Cardiac fibroblast (primary cell): Measurements from ENCODE around the gene EIPR1.

Experiments used
- DNase-seq, 2 donors: peaks; one replicate each; pipeline versions ENCODE4 v3.0.0 to v3.0.0-alpha.2; 2010; ENCODE audit warnings: low read depth in 2 of 2
- H3K4me3 ChIP-seq, 2 donors: replicated peaks in 1 of 2; 1 replicate in 1 of 2; 2 replicates in 1 of 2; pipeline ENCODE4 v1.5.1; 2011; ENCODE audit warnings: low read depth in 2 of 2, low read length in 2 of 2, mild to moderate bottlenecking in 2 of 2, moderate library complexity in 1 of 2
- TF ChIP-seq, protein P1 (sequence below): IDR thresholded peaks from one replicate; pipeline ENCODE4 v1.5.1; 2011; ENCODE audit warnings: low read depth, mild to moderate bottlenecking, low read length, inconsistent platforms

The EIPR1 gene

GRCh38 chr2:3280683-3281520 lies 96.7 kb downstream of the EIPR1 start:
- DNase-seq, result no peak
- no peak overlapping the region for H3K4me3 ChIP-seq
- TF ChIP-seq, protein P1, sequence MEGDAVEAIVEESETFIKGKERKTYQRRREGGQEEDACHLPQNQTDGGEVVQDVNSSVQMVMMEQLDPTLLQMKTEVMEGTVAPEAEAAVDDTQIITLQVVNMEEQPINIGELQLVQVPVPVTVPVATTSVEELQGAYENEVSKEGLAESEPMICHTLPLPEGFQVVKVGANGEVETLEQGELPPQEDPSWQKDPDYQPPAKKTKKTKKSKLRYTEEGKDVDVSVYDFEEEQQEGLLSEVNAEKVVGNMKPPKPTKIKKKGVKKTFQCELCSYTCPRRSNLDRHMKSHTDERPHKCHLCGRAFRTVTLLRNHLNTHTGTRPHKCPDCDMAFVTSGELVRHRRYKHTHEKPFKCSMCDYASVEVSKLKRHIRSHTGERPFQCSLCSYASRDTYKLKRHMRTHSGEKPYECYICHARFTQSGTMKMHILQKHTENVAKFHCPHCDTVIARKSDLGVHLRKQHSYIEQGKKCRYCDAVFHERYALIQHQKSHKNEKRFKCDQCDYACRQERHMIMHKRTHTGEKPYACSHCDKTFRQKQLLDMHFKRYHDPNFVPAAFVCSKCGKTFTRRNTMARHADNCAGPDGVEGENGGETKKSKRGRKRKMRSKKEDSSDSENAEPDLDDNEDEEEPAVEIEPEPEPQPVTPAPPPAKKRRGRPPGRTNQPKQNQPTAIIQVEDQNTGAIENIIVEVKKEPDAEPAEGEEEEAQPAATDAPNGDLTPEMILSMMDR, result no peak

- no peak overlapping the region for H3K4me3 ChIP-seq
- DNase-seq, result no peak
- TF ChIP-seq, protein P1, result no peak
Measured at GRCh38 chr2:3280197-3280596, 97.4 kb downstream of the EIPR1 start.

- no peak for DNase-seq
- TF ChIP-seq, protein P1, result no peak
- no peak overlapping the region for H3K4me3 ChIP-seq
Measured at GRCh38 chr2:3279236-3279960, 98.2 kb downstream of the EIPR1 start.

DNA sequence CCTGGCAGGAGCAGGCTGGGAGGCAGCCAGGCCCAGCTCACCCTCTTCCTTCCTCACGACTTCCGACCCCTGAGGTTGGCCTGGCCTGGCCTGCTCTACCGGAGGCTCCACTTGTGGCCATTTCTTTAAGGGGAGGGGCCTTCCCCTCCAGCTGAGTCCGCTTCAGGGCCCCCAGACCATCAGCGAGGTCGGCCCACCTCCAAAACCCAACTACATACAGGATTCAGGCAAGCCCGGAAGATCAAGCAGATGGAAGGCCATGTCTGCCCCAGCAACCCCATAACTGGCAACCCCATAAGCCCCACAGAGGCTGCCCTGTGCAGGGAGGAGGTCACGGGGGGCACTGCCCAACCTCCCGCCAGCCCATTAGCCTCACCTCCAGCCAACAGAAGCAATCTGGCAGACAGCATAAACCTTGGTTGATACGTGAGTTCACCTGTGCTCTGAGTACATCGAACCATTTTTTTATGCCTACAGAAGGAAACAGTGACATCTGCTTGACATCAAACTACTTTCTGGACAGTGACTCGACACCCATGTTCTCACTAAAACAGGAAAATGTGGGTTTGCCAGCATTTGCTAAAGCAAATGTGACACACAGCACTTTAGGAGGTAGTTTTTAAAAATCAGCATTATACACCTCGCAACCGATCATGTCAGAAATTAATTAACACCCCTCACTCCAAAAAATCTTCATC lies 98.9 kb downstream of the EIPR1 start:
- TF ChIP-seq, protein P1, result no peak
- H3K4me3 ChIP-seq, result no peak overlapping the region
- DNase-seq, result no peak

DNA sequence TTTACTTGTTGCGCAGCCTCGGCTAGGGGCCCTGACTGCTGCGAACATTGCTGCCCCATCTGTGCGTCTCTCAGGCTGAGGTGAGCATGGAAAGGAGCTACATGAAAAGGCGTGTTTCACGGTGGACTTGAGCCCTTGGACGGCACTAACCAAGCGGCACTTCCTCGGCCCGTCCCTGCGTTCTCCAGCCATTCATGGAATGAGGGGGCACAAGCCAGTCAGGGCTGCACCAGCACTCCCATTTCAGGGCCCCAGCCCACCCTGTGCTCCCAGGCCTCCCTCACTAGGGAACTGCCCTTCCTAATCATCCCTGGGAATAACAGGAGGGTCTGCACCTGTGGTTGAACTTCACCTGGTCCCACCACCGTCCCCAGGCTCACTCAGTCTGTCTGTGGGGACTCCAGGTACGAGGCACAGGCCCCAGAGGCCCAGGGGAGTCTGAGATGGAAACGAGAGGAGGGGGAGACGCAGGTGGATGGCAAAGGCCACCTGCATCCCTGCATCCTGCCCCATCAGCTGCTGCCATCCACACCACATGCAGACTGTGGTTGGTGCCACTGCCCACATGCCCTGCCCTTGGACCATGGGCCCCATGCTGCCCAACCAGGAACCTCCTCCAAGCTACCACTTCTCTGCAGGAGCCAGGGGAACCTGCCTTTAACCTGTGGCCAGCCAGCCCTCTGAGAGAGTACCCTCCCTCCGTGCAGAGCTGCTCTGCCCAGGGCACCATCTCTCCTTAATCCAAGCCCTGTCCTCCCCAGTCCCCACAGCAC lies 99.7 kb downstream of the EIPR1 start:
- no peak for DNase-seq
- TF ChIP-seq, protein P1, result no peak
- H3K4me3 ChIP-seq, result no peak overlapping the region

GRCh38 chr2:3277050-3277747 lies 100.4 kb downstream of the EIPR1 start:
- H3K4me3 ChIP-seq, result no peak overlapping the region
- TF ChIP-seq, protein P1, result no peak
- no peak for DNase-seq
